CD4-positive, alpha-beta T cell (primary cell): ENCODE data around the gene ALX3. TPM values are rescaled to one million over a fixed set of nuclear protein-coding genes. Genes with fewer than 3 reads are reported as not detected.

Experiments
- ATAC-seq: fragments of 200-7000 bp; cut with Tn5 transposase; one replicate; pipeline ENCODE4 v1.10.0; 2022; ENCODE audit warnings: mild to moderate bottlenecking; ENCODE audit not compliant: poor library complexity
- CTCF ChIA-PET: fragments of 350-600 bp; sonication (Branson Sonifier 250); formaldehyde crosslinking; loops from one replicate; lab custom pipeline; 2021; ENCODE audit warnings: antibody characterized with exemption, inconsistent platforms; lab: Charles Lee
- POLR2A ChIA-PET: fragments of 350-600 bp; sonication (Branson Sonifier 250); formaldehyde crosslinking; loops from one replicate; lab custom pipeline; 2021; ENCODE audit warnings: antibody characterized with exemption, inconsistent platforms; lab: Charles Lee
- DNase-seq, 14 experiments: peaks; one replicate each; pipeline ENCODE4 v3.0.0-alpha.2; 2013 to 2020; ENCODE audit warnings: mixed read lengths in 2 of 14
- H3K27ac ChIP-seq, 2 donors: one replicate each; pipeline versions ENCODE4 v1.5.1 to v1.7.0; 2013; ENCODE audit warnings: low read length in 2 of 2, low read depth in 1 of 2, mild to moderate bottlenecking in 1 of 2
- H3K27me3 ChIP-seq, 2 experiments: 1 replicate in 1 of 2; 2 replicates in 1 of 2; pipeline versions ENCODE4 v1.6.1 to v1.7.0; 2013; ENCODE audit warnings: low read length in 2 of 2, control low read depth in 1 of 2, mild to moderate bottlenecking in 1 of 2, moderate library complexity in 1 of 2; ENCODE audit not compliant: insufficient read depth in 2 of 2, control insufficient read depth in 1 of 2
- H3K36me3 ChIP-seq: one replicate; pipeline ENCODE4 v1.6.1; 2013; ENCODE audit warnings: low read length, control low read depth; ENCODE audit not compliant: insufficient read depth
- H3K4me1 ChIP-seq: one replicate; pipeline ENCODE4 v1.6.1; 2013; ENCODE audit warnings: low read length, control low read depth; ENCODE audit not compliant: insufficient read depth
- H3K4me3 ChIP-seq: one replicate; pipeline ENCODE4 v1.5.1; 2013; ENCODE audit warnings: mild to moderate bottlenecking, low read length, moderate library complexity
- H3K9me3 ChIP-seq, 2 experiments: 1 replicate in 1 of 2; 2 replicates in 1 of 2; pipeline versions ENCODE4 v1.6.1 to v1.7.0; 2013; ENCODE audit warnings: low read length in 2 of 2, mild to moderate bottlenecking in 2 of 2, control low read depth in 1 of 2, moderate library complexity in 1 of 2; ENCODE audit not compliant: control insufficient read depth in 1 of 2, insufficient read depth in 1 of 2
- H3K27ac Mint-ChIP-seq: one replicate; pipeline ENCODE4 v1.8.0; 2020; ENCODE audit warnings: mixed read lengths
- H3K27me3 Mint-ChIP-seq: one replicate; pipeline ENCODE4 v1.8.0; 2021; ENCODE audit warnings: mixed read lengths
- H3K36me3 Mint-ChIP-seq: one replicate; pipeline ENCODE4 v1.8.0; 2021; ENCODE audit warnings: low read depth, mixed read lengths
- H3K4me1 Mint-ChIP-seq: one replicate; pipeline ENCODE4 v1.8.0; 2021; ENCODE audit warnings: low read depth, mixed read lengths
- H3K4me3 Mint-ChIP-seq: one replicate; pipeline ENCODE4 v1.8.0; 2020; ENCODE audit warnings: mild to moderate bottlenecking, mixed read lengths
- H3K9me3 Mint-ChIP-seq: one replicate; pipeline ENCODE4 v1.8.0; 2020; ENCODE audit warnings: mixed read lengths
- intact Hi-C, 2 experiments: fragments of 100-400 bp; cut with DNase I in 1 of 2; cut with micrococcal nuclease in 1 of 2; formaldehyde crosslinking; loops; one replicate each; pipeline versions ENCODE4 v1.15.1 to v1.9.0; 2023 to 2025; cut with DNase I, micrococcal nuclease
- total RNA-seq, 174 experiments: library from RNA in 2 of 174; stranded (reverse) in 2 of 174; gene quantifications; one replicate each; pipeline ENCODE4 v1.2.3 and lab custom pipeline; 2021 to 2026
- TF ChIP-seq, protein P1 (sequence below): fragments of 200-600 bp; IDR thresholded peaks from one replicate; pipeline ENCODE4 v1.8.0; 2022; ENCODE audit warnings: antibody characterized with exemption, mild to moderate bottlenecking

The ALX3 gene
- total RNA-seq, 2 experiments from 2014 or later = not detected

GRCh38 chr1:110038271-110038670, 32.2 kb downstream of the ALX3 start:
- Histone ChIP-seq H3K9me3 (no peaks in the 10 kb centered on the region), H3K36me3 (peaks cover 50% of the 10 kb centered on the region), H3K4me1 (peaks cover 22% of the 10 kb centered on the region), H3K4me3 (no peak overlapping the region), H3K27ac (no peak overlapping the region), H3K27me3 (no peaks in the 10 kb centered on the region)
- Mint-ChIP-seq H3K27ac (no peak overlapping the region), H3K27me3 (no peaks in the 10 kb centered on the region), H3K9me3 (no peaks in the 10 kb centered on the region), H3K4me1 (peaks cover 34% of the 10 kb centered on the region), H3K4me3 (no peak overlapping the region), H3K36me3 (peaks cover 77% of the 10 kb centered on the region)
- ChIA-PET CTCF (interaction anchor here (0.7 to 0.9 kb wide), 2 partner anchors 16 to 61 kb away, joined by 3 read pairs; no protein-coding TSS in a partner anchor), POLR2A (no interaction called here)
- no peak for ATAC-seq
- TF ChIP-seq, protein P1, sequence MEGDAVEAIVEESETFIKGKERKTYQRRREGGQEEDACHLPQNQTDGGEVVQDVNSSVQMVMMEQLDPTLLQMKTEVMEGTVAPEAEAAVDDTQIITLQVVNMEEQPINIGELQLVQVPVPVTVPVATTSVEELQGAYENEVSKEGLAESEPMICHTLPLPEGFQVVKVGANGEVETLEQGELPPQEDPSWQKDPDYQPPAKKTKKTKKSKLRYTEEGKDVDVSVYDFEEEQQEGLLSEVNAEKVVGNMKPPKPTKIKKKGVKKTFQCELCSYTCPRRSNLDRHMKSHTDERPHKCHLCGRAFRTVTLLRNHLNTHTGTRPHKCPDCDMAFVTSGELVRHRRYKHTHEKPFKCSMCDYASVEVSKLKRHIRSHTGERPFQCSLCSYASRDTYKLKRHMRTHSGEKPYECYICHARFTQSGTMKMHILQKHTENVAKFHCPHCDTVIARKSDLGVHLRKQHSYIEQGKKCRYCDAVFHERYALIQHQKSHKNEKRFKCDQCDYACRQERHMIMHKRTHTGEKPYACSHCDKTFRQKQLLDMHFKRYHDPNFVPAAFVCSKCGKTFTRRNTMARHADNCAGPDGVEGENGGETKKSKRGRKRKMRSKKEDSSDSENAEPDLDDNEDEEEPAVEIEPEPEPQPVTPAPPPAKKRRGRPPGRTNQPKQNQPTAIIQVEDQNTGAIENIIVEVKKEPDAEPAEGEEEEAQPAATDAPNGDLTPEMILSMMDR = no peak
- intact Hi-C loops = loop anchor here in 1 of 2 experiments (5.0 to 10.0 kb wide), 2 partner anchors 169 to 1407 kb away; partner anchors contain the start of genes ATP5PB and WDR77
- no peak for DNase-seq

DNA sequence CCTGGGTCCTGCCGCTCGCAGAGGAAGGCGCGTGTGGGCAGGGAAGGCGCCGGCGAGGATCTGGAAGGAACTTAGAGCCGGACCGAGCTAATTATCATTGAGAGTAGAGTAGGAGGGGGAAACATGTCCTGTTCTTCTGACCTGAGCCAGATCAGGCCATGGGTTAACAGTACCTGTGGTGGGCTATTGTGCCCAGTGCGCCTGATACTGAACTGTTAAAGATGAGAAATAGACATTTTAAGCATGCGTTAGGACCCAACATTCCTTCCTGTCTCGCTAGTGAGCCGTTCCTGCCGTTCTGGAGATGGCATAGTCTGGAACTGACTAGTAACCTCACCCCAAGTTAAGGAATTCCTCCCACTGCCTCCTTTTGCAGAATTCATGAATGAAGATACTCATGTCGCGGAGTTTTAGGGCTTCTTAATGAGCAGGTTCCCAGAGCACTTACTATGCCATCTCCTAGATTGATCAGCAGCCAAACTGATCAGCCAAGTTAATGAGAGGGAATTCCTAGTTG, 35.2 kb downstream of the ALX3 start:
- TF ChIP-seq, protein P1 = no peak
- peak overlapping the region in 1 of 2 donors; percentile 64 for H3K27ac ChIP-seq
- Mint-ChIP-seq H3K36me3 (peaks cover 47% of the 10 kb centered on the region), H3K27ac (peak overlapping the region; percentile 75), H3K4me1 (peaks cover 54% of the 10 kb centered on the region), H3K27me3 (no peaks in the 10 kb centered on the region), H3K4me3 (peak overlapping the region; percentile 93), H3K9me3 (no peaks in the 10 kb centered on the region)
- H3K27me3 ChIP-seq = no peaks in the 10 kb centered on the region
- peak overlapping the region; percentile 84 for H3K4me3 ChIP-seq
- CTCF ChIA-PET = interaction anchor here (0.5 to 1.8 kb wide), 7 partner anchors 13 to 935 kb away, joined by 3 to 8 read pairs (median 4); partner anchors contain the start of gene CYB561D1
- POLR2A ChIA-PET = interaction anchor here (0.7 to 1.9 kb wide), 21 partner anchors 10 to 1413 kb away, joined by 3 to 33 read pairs (median 5); partner anchors contain the start of genes AHCYL1, AMIGO1, ATXN7L2 and GNAI3
- DNase-seq (no peak), ATAC-seq (no peak)
- no peaks in the 10 kb centered on the region for H3K9me3 ChIP-seq
- H3K4me1 ChIP-seq = peaks cover 35% of the 10 kb centered on the region
- intact Hi-C loops = loop anchor here (2.0 to 10.0 kb wide), 6 partner anchors 50 to 1410 kb away; partner anchors contain the start of genes AHCYL1 (in 1 of the 2), ATP5PB (in 1 of the 2), ATXN7L2 (in 1 of the 2) and RBM15 (in 1 of the 2)
- H3K36me3 ChIP-seq = peaks cover 20% of the 10 kb centered on the region

DNA sequence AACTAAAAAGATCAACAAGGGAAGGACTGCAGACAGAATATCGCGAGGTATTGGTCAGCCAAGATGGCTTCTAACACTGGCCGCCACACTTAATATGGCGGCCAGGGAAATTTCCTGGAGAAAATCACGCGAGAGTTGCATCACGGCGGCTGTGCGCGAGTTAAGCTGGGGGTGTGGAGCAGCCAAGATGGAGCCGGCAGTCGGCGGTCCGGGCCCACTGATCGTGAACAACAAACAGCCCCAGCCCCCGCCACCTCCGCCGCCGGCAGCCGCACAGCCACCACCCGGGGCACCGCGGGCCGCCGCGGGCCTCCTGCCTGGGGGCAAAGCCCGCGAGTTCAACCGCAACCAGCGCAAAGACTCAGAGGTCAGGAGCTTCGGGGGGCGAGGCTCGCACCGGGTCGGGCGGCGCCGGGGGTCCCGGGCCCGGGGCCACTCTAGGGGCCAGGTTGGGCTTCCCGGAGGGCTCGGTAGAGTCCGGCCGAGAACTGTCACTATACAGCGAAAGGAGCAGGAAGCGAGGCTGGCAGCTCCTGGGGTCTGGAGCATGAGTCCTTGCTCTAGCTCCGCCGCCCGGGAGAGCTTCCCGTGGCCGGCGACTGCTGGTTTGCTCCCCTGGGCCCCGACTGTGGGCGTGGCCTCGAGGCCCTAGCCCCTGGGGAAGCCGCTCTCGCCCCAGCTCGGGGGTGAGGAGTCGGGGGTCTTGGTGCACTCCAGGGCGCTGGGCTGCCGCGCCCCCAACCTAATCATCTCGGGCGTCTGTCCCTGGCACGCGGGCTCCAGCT, 35.8 kb downstream of the ALX3 start, which contains the start of gene STRIP1:
Gene STRIP1, plus strand, starts transcription at position 174 of the 785 bp plus-strand sequence. Its CDS starts 14 bp downstream, at position 188.
- peak; percentile 85 to 98 (median 89) for DNase-seq
- H3K4me3 Mint-ChIP-seq = peak within 1 kb of the TSS; percentile 98
- H3K4me1 ChIP-seq = peaks cover 41% of the 10 kb centered on the region
- no peaks in the 10 kb centered on the region for H3K9me3 ChIP-seq
- H3K27me3 Mint-ChIP-seq = no peaks in the 10 kb centered on the region
- peaks cover 17% of the 10 kb centered on the region for H3K36me3 ChIP-seq
- TF ChIP-seq, protein P1 = no peak
- peaks cover 41% of the 10 kb centered on the region for H3K36me3 Mint-ChIP-seq
- ATAC-seq = peak; percentile 95
- ChIA-PET CTCF (interaction anchor here (0.5 to 1.8 kb wide), 9 partner anchors 12 to 935 kb away, joined by 3 to 8 read pairs (median 4); partner anchors contain the start of genes AHCYL1 and CYB561D1), POLR2A (interaction anchor here (0.6 to 1.9 kb wide), 34 partner anchors 9 to 1414 kb away, joined by 3 to 33 read pairs (median 4); partner anchors contain the start of genes AHCYL1, AMIGO1, ATXN7L2 and CD53)
- H3K27ac ChIP-seq = peak within 1 kb of the TSS; percentile 37 to 64
- H3K9me3 Mint-ChIP-seq = no peaks in the 10 kb centered on the region
- H3K27me3 ChIP-seq = no peaks in the 10 kb centered on the region
- peak within 1 kb of the TSS; percentile 84 for H3K4me3 ChIP-seq
- intact Hi-C loops = loop anchor here (1.0 to 10.0 kb wide), 8 partner anchors 50 to 1410 kb away; partner anchors contain the start of genes AHCYL1 (in 2 of the 2), ATP5PB (in 1 of the 2), ATXN7L2 (in 1 of the 2) and LRIF1 (in 1 of the 2)
- H3K27ac Mint-ChIP-seq = peak within 1 kb of the TSS; percentile 81
- peaks cover 56% of the 10 kb centered on the region for H3K4me1 Mint-ChIP-seq
